Activated B cell treated with CpG ODN at 0.5 μM for 24 hours (primary cell): Measurements from ENCODE around the gene TBL2. TPM values are rescaled to one million over a fixed set of nuclear protein-coding genes. Genes with fewer than 3 reads are reported as not detected.

ENCODE experiments used
- ATAC-seq: fragments of 200-7000 bp; cut with Tn5 transposase; one replicate; pipeline ENCODE4 v1.10.0; 2021; ENCODE audit warnings: low read depth, mild to moderate bottlenecking, moderate library complexity
- CTCF ChIA-PET: fragments of 350-600 bp; sonication (Branson Sonifier 250); formaldehyde crosslinking; loops from one replicate; lab custom pipeline; 2021; ENCODE audit warnings: antibody characterized with exemption; lab: Charles Lee
- POLR2A ChIA-PET: fragments of 350-600 bp; sonication (Branson Sonifier 250); formaldehyde crosslinking; loops from one replicate; lab custom pipeline; 2021; ENCODE audit warnings: antibody characterized with exemption; lab: Charles Lee
- DNase-seq: peaks from one replicate; pipeline ENCODE4 v3.0.0; 2022
- H3K27ac Mint-ChIP-seq: one replicate; pipeline ENCODE4 v1.8.0; 2020; ENCODE audit warnings: mixed read lengths
- H3K27me3 Mint-ChIP-seq: one replicate; pipeline ENCODE4 v1.8.0; 2021; ENCODE audit warnings: mixed read lengths
- H3K36me3 Mint-ChIP-seq: one replicate; pipeline ENCODE4 v1.8.0; 2021; ENCODE audit warnings: low read depth, mixed read lengths
- H3K4me1 Mint-ChIP-seq: one replicate; pipeline ENCODE4 v1.8.0; 2021; ENCODE audit warnings: mixed read lengths
- H3K4me3 Mint-ChIP-seq: one replicate; pipeline ENCODE4 v1.8.0; 2020; ENCODE audit warnings: mild to moderate bottlenecking, mixed read lengths
- H3K9me3 Mint-ChIP-seq: one replicate; pipeline ENCODE4 v1.8.0; 2020; ENCODE audit warnings: mixed read lengths
- intact Hi-C: fragments of 100-400 bp; cut with micrococcal nuclease; formaldehyde crosslinking; loops from one replicate; pipeline ENCODE4 v1.15.1; 2024
- total RNA-seq: library from RNA; stranded (reverse); gene quantifications from 2 replicates; pipeline ENCODE4 v1.2.3, GENCODE V29; 2022
- TF ChIP-seq, protein P1 (sequence below): fragments of 200-600 bp; IDR thresholded peaks from one replicate; pipeline ENCODE4 v1.8.0; 2022; ENCODE audit warnings: antibody characterized with exemption, mild to moderate bottlenecking

Gene TBL2
- total RNA-seq, 1 donor from 2014 or later, result 33.5 TPM

DNA sequence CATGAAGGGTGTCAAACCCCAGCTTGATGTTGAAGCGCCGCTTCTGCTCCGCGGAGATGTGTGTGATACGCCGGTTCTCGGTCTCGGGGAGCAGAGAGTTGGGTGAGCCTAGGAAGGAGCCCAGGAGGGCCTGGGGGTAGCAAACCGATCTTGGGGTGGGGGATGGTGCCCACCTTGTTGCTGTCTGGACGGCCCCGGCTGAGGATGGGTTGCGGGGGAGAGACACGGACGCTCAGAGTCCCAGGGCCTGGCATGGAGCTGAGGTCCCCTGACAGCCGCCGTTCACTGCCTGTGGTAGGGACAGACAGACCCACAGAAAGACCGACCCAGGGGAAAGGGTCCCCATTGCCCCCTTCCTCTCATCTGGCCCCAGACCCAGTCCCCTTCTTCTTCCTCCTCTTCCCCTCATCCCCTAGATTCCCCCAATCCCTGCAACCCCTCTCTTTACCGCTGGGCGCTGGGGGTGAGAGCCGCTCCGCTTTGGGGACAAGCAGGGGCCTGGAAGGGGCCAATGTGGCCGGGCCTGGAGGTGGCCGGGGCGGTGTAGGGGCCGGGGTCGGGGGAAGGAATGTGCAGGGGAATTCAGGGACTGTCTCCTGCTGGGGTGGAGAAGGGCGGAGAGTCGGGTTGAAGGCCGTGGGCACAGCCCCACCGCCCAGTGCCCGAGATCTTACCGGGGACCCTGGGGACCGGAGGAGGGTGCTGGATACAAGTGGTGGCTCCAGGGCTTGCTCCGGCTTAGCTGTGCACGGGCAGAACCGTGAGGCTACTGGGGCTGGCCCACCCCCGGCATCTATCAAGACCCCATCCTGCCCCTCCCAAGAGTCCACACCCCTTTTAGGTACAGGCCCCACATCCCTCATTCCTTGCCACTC lies 18.0 kb upstream of the TBL2 start:
- no peak for DNase-seq
- ChIA-PET CTCF (no interaction called here), POLR2A (no interaction called here)
- ATAC-seq, result no peak
- H3K4me3 Mint-ChIP-seq, result no peak overlapping the region
- no peaks in the 10 kb centered on the region for H3K9me3 Mint-ChIP-seq
- TF ChIP-seq, protein P1, sequence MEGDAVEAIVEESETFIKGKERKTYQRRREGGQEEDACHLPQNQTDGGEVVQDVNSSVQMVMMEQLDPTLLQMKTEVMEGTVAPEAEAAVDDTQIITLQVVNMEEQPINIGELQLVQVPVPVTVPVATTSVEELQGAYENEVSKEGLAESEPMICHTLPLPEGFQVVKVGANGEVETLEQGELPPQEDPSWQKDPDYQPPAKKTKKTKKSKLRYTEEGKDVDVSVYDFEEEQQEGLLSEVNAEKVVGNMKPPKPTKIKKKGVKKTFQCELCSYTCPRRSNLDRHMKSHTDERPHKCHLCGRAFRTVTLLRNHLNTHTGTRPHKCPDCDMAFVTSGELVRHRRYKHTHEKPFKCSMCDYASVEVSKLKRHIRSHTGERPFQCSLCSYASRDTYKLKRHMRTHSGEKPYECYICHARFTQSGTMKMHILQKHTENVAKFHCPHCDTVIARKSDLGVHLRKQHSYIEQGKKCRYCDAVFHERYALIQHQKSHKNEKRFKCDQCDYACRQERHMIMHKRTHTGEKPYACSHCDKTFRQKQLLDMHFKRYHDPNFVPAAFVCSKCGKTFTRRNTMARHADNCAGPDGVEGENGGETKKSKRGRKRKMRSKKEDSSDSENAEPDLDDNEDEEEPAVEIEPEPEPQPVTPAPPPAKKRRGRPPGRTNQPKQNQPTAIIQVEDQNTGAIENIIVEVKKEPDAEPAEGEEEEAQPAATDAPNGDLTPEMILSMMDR, result no peak
- H3K27me3 Mint-ChIP-seq, result peaks cover 19% of the 10 kb centered on the region
- no peaks in the 10 kb centered on the region for H3K4me1 Mint-ChIP-seq
- no peak overlapping the region for H3K27ac Mint-ChIP-seq
- intact Hi-C loops, result no loop called here
- no peaks in the 10 kb centered on the region for H3K36me3 Mint-ChIP-seq

DNA sequence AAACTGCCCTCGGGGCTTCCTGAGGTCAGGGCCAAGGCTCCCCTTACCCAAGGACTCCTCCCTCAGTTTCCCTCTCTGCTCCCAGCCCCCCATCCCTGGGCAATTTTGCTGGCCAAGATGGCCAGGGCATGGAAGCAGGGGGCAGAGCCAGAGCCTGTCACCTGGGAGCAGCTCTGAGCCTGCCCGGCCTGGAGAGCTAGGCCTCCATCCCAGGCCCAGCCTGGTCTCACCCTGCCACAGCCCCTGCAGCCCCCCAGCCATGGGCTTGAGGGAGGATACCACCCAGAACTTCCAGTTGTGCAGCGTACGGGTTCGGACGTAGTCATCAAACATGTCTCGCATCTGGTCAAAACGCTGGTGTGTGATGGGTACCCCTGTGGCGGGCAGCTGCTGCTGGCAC lies 17.0 kb upstream of the TBL2 start:
- peaks cover 19% of the 10 kb centered on the region for H3K27me3 Mint-ChIP-seq
- no peaks in the 10 kb centered on the region for H3K36me3 Mint-ChIP-seq
- ATAC-seq, result no peak
- ChIA-PET CTCF (no interaction called here), POLR2A (no interaction called here)
- H3K9me3 Mint-ChIP-seq, result no peaks in the 10 kb centered on the region
- TF ChIP-seq, protein P1, result no peak
- DNase-seq, result no peak
- H3K27ac Mint-ChIP-seq, result no peak overlapping the region
- intact Hi-C loops, result no loop called here
- H3K4me3 Mint-ChIP-seq, result no peak overlapping the region
- no peaks in the 10 kb centered on the region for H3K4me1 Mint-ChIP-seq

GRCh38 chr7:73593207-73594045 lies 15.0 kb upstream of the TBL2 start:
- Mint-ChIP-seq H3K27ac (no peak overlapping the region), H3K36me3 (no peaks in the 10 kb centered on the region), H3K4me3 (no peak overlapping the region), H3K4me1 (no peaks in the 10 kb centered on the region), H3K9me3 (no peaks in the 10 kb centered on the region), H3K27me3 (peaks cover 17% of the 10 kb centered on the region)
- TF ChIP-seq, protein P1, result no peak
- ChIA-PET POLR2A (interaction anchor here (0.7 kb wide), 1 partner anchor 8 kb away, joined by 4 read pairs; no protein-coding TSS in a partner anchor), CTCF (no interaction called here)
- DNase-seq (no peak), ATAC-seq (no peak)
- intact Hi-C loops, result no loop called here

GRCh38 chr7:73586911-73587310 lies 8.5 kb upstream of the TBL2 start:
- TF ChIP-seq, protein P1, result no peak
- intact Hi-C loops, result no loop called here
- Mint-ChIP-seq H3K36me3 (no peaks in the 10 kb centered on the region), H3K27me3 (no peaks in the 10 kb centered on the region), H3K9me3 (no peaks in the 10 kb centered on the region), H3K4me3 (no peak overlapping the region), H3K27ac (no peak overlapping the region), H3K4me1 (peaks cover 5% of the 10 kb centered on the region)
- ChIA-PET CTCF (no interaction called here), POLR2A (no interaction called here)
- DNase-seq (no peak), ATAC-seq (no peak)

- CTCF ChIA-PET, result interaction anchor here (1.5 kb wide), 1 partner anchor 22 kb away, joined by 3 read pairs; no protein-coding TSS in a partner anchor
- intact Hi-C loops, result no loop called here
Observed at GRCh38 chr7:73585196-73585595, 6.8 kb upstream of the TBL2 start.

More at GRCh38 chr7:73585196-73585595, 6.8 kb upstream of the TBL2 start:
- peaks cover 5% of the 10 kb centered on the region for H3K4me1 Mint-ChIP-seq
- ATAC-seq (no peak), DNase-seq (no peak)
- H3K9me3 Mint-ChIP-seq, result no peaks in the 10 kb centered on the region
- TF ChIP-seq, protein P1, result no peak
- no peak overlapping the region for H3K27ac Mint-ChIP-seq
- H3K4me3 Mint-ChIP-seq, result no peak overlapping the region
- POLR2A ChIA-PET, result interaction anchor here (0.6 kb wide), 1 partner anchor 9 kb away, joined by 4 read pairs; no protein-coding TSS in a partner anchor
- H3K36me3 Mint-ChIP-seq, result no peaks in the 10 kb centered on the region
- H3K27me3 Mint-ChIP-seq, result no peaks in the 10 kb centered on the region
